AG08395 (cell line): Measurements from ENCODE around the gene SLC18B1.

Experiments
- DNase-seq: peaks from one replicate; pipeline ENCODE4 v3.0.0; 2012; ENCODE audit warnings: mixed read lengths, low spot score

Gene SLC18B1

DNA sequence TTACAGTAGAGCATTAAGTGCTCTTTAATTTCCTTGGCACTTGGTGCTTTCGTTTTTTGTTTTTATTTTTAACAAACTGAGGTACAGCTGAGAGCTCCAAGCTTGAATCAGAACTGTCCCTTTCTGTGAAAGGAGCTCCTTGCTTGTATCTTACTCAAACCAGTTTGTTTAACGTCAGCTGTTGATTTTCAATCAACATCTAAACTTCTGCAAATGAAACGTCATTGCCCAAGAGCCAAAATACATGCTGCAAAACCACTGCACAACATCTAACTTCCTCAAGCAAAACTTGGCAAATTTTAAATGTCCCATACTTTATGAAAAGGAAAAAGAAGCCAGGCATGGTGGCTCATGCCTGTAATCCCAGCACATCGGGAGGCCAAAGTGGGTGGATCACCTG lies 55.9 kb downstream of the SLC18B1 start:
- no peak for DNase-seq

DNA sequence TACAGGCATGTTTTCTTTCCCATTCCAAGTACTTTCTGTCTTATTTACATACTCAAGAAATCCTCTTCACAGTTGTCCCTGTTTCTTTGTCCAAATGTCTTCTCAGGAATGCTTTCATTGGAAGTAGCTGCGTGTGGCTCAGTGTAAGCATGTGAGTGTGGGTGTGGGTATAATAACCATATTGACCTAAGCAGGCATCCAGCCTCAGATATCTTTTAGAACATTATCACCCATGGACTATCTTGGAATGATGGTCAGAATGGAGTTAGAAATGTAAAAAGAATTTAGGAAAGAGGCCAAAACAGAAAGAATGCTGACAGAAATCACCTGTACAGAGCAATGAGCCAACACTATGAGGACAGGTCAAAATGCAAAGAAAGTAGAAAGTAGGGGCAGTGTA lies 57.2 kb downstream of the SLC18B1 start:
- DNase-seq = no peak

DNA sequence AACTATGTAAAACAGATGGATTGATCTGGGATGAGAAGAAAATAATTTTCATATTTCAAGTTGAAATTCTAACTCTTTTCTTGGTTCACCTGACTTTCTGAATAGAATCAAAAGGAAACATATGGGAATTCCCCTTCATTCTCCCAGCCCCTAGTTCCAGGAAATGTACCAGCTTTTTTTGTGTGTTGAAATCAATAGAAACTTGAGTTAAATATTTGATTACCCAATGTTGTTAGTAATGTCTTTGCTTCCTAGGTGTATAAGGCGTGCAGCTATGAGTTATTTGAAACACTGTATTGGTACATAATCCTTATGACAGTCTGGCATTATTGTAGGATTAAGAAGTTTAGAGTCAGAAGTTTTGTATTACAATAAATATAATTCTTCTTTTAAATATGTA lies 62.2 kb downstream of the SLC18B1 start:
- DNase-seq = no peak

GRCh38 chr6:132734694-132735236 lies 63.7 kb downstream of the SLC18B1 start:
- DNase-seq = no peak

DNA sequence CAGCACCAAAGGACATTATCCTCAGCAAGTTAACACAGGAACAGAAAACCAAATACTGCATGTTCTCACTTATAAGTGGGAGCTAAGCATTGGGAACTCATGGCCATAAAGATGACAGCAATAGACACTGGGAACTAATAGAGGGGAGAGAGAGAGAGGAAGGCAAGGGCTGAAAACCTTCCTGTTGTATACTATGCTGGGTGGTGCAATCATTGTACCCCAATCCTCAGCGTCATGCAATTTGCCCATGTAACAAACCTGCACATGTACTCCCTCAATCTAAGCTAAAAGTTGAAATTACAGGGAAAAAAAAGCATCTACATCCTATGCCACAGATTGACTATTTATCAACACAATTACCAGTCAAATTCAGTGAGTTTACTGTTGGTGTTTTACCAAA lies 64.6 kb downstream of the SLC18B1 start:
- no peak for DNase-seq

GRCh38 chr6:132733283-132733682 lies 65.2 kb downstream of the SLC18B1 start:
- DNase-seq = no peak

- no peak for DNase-seq
Observed at GRCh38 chr6:132731086-132731485, 67.4 kb downstream of the SLC18B1 start.

- peak; percentile 14 for DNase-seq
Observed at GRCh38 chr6:132730560-132730959, 67.9 kb downstream of the SLC18B1 start.

DNA sequence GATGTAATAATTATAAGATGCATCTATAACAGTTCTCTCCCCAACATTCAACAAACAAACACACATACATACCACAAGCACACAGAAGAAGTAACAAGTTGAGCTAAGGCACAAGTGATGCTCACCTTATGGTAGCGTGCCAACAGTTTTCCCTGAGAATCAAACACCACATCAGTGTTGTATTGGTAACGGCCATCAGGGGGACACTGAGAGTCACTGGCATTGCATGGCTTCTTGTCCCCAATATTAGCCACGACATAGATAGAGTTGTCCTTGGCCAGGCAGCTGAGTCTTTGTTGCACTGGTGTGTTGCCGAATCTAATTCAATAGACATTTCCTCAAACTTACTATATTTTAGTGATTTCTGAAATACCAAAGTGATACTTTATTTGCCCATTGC lies 69.8 kb downstream of the SLC18B1 start:
- no peak for DNase-seq

DNA sequence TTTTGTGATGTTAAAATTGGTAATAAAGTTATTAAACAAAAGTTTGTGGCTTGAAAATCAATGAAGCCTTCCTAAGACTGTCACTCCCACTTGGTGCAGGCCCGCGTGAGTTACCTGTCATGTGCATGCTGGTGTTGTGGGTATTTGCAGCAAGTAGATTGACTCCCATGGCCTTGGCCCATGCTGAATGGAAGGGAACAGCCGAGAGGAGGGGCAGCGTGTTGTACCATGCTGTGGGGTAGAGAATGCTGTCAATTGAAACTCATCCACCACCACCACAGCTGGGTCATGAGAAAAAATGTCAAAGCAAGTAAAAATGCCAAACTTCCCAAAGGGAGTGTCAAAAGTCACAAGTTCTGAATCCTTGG lies 71.8 kb downstream of the SLC18B1 start:
- no peak for DNase-seq

DNA sequence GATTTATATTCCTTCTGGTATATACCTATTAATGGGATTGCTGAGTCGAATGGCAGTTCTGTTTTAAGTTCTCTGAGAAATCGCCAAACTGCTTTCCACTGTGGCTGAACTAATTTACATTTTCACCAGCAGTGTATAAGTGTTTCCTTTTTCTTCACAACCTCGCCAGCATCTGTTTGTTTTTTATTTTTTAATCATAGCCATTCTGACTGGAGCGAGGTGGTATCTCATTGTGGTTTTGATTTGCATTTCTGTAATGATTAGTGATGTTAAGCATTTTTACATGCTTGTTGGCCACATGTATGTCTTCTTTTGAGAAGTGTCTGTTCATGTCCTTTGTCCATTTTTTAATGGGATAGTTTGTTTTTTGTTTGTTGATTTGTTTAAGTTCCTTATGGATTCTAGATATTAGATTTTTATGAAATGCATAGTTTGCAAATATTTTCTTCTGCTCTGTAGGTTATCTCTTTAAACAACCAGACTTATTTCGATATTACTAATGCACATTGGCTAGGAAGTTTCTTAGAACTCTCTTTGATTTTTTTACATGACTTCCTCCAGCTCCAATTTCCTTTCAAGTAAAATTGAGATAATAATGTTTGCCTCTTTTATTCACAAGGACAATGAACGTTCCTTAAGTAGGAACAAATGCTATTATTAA lies 72.4 kb downstream of the SLC18B1 start:
- DNase-seq = no peak

GRCh38 chr6:132725471-132725870 lies 73.0 kb downstream of the SLC18B1 start:
- DNase-seq = no peak

DNA sequence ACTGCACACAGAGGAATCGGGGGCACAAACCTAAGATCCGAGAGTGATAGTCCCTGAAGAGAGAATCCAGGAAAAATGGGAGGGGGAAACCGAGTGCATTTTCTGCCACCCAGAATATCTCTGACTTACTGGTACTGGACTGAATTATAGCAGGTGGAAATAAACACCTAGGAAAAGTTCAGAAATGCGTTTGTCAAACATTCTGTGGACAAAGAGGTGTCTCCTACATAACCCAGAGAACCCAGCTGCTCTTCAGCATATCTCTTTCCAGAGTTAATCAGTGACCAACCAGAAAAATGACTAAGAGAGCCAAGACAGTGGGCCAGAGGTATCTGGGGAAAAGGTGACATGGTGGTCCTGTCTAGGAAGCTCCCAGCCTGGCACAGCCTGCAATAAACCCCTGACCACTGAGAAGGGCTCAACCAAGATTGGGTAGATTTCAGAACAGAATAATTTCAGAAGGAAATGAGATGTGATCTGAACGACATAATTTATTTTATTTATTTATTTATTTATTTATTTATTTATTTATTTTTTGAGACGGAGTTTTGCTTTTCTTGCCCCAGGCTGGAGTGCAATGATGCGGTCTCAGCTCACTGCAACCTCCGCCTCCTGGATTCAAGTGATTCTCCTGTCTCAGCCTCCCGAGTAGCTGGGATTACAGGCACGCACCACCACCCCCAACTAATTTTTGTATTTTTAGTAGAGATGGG lies 78.5 kb downstream of the SLC18B1 start:
- no peak for DNase-seq
